HEK293 (cell line): Measurements from ENCODE around the gene ZNF518B.

Source experiments
- CTCF ChIA-PET: fragments of 350-600 bp; formaldehyde crosslinking; extraction: SDS; loops from one replicate; lab custom pipeline; 2021; ENCODE audit warnings: antibody characterized with exemption; lab: Yijun Ruan, JAX
- POLR2A ChIA-PET: fragments of 300-600 bp; formaldehyde crosslinking; extraction: SDS; loops from one replicate; lab custom pipeline; 2020; ENCODE audit warnings: antibody characterized with exemption, inconsistent platforms; lab: Yijun Ruan, JAX
- H3K27ac ChIP-seq: fragments of 200-500 bp; sonication (Bioruptor generic); 2 replicates; pipeline ENCODE4 v1.5.1; 2014; ENCODE audit warnings: low read depth, low read length, control low read depth, inconsistent platforms; ENCODE audit errors: extremely low read depth
- H3K36me3 ChIP-seq, 2 experiments: fragments of 200-500 bp in 1 of 2; sonication (Bioruptor generic) in 1 of 2; 1 replicate in 1 of 2; 2 replicates in 1 of 2; pipeline ENCODE4 v1.5.1; 2014 to 2017; ENCODE audit warnings: inconsistent platforms in 2 of 2, low read length in 2 of 2; ENCODE audit not compliant: control insufficient read depth in 2 of 2, insufficient read depth in 1 of 2
- H3K4me1 ChIP-seq: fragments of 200-500 bp; sonication (Bioruptor generic); 2 replicates; pipeline ENCODE4 v1.5.1; 2014; ENCODE audit warnings: mild to moderate bottlenecking, low read length, inconsistent platforms; ENCODE audit not compliant: control insufficient read depth, insufficient read depth
- H3K4me3 ChIP-seq: 2 replicates; pipeline ENCODE4 v1.5.1; 2011; ENCODE audit warnings: low read depth, mild to moderate bottlenecking, control low read depth, low read length, moderate library complexity
- H3K9me3 ChIP-seq: fragments of 200-500 bp; sonication (Bioruptor generic); 2 replicates; pipeline ENCODE4 v1.5.1; 2014; ENCODE audit warnings: low read depth, low read length, inconsistent platforms; ENCODE audit not compliant: control insufficient read depth, insufficient read depth
- HOXC10 ChIP-seq: sonication (generic); formaldehyde crosslinking; IDR thresholded peaks from 2 replicates; pipeline ENCODE4 v1.8.1; 2023; ENCODE audit warnings: mild to moderate bottlenecking, missing genetic modification reagents
- HOXD13 ChIP-seq: sonication (generic); formaldehyde crosslinking; IDR thresholded peaks from 2 replicates; pipeline ENCODE4 v1.8.0; 2022; ENCODE audit warnings: missing genetic modification reagents, borderline replicate concordance
- KLF7 ChIP-seq: fragments of 450-650 bp; formaldehyde crosslinking; IDR thresholded peaks from 2 replicates; pipeline ENCODE4 v1.5.1; 2016; ENCODE audit warnings: missing biosample characterization, missing genetic modification characterization, borderline replicate concordance
- YY1 ChIP-seq: fragments of 450-650 bp; formaldehyde crosslinking; IDR thresholded peaks from 2 replicates; pipeline ENCODE4 v1.5.1; 2018; ENCODE audit warnings: missing biosample characterization, missing genetic modification characterization
- ZBTB1 ChIP-seq: fragments of 450-650 bp; formaldehyde crosslinking; IDR thresholded peaks from 2 replicates; pipeline ENCODE4 v1.5.1; 2016; ENCODE audit warnings: missing biosample characterization, missing genetic modification characterization
- ZNF133 ChIP-seq: fragments of 450-650 bp; formaldehyde crosslinking; IDR thresholded peaks from 2 replicates; pipeline ENCODE4 v1.5.1; 2016; ENCODE audit warnings: missing biosample characterization, missing genetic modification characterization
- ZNF138 ChIP-seq: fragments of 450-650 bp; formaldehyde crosslinking; IDR thresholded peaks from 2 replicates; pipeline ENCODE4 v1.5.1; 2016; ENCODE audit warnings: missing biosample characterization, missing genetic modification characterization, borderline replicate concordance
- ZNF211 ChIP-seq: fragments of 450-650 bp; formaldehyde crosslinking; IDR thresholded peaks from 2 replicates; pipeline ENCODE4 v1.5.1; 2016; ENCODE audit warnings: low read depth, missing biosample characterization, missing genetic modification characterization
- ZNF274 ChIP-seq, 2 experiments: fragments of 200-500 bp in 1 of 2; fragments of 450-650 bp in 1 of 2; sonication (Bioruptor generic) in 1 of 2; formaldehyde crosslinking in 1 of 2; IDR thresholded peaks; 2 replicates each; pipeline versions ENCODE4 v1.5.1 to v1.6.1; 2014 to 2016; ENCODE audit warnings: borderline replicate concordance in 1 of 2, inconsistent platforms in 1 of 2, low read length in 1 of 2, missing biosample characterization in 1 of 2, missing genetic modification characterization in 1 of 2
- ZNF426 ChIP-seq: fragments of 450-650 bp; formaldehyde crosslinking; IDR thresholded peaks from 2 replicates; pipeline ENCODE4 v1.5.1; 2017; ENCODE audit warnings: missing biosample characterization, missing genetic modification characterization, mild to moderate bottlenecking, inconsistent platforms, moderate library complexity
- ZNF473 ChIP-seq: fragments of 450-650 bp; formaldehyde crosslinking; IDR thresholded peaks from 2 replicates; pipeline ENCODE4 v1.5.1; 2017; ENCODE audit warnings: missing biosample characterization, missing genetic modification characterization
- ZNF48 ChIP-seq: fragments of 450-650 bp; formaldehyde crosslinking; IDR thresholded peaks from 2 replicates; pipeline ENCODE4 v1.5.1; 2016; ENCODE audit warnings: missing biosample characterization, missing genetic modification characterization
- ZNF529 ChIP-seq: fragments of 450-650 bp; formaldehyde crosslinking; IDR thresholded peaks from 2 replicates; pipeline ENCODE4 v1.5.1; 2017; ENCODE audit warnings: missing genetic modification characterization, missing biosample characterization; ENCODE audit not compliant: insufficient replicate concordance
- ZNF544 ChIP-seq: fragments of 450-650 bp; formaldehyde crosslinking; IDR thresholded peaks from 2 replicates; pipeline ENCODE4 v1.5.0; 2017; ENCODE audit warnings: missing biosample characterization, missing genetic modification characterization
- ZNF571 ChIP-seq: fragments of 450-650 bp; formaldehyde crosslinking; IDR thresholded peaks from 2 replicates; pipeline ENCODE4 v1.5.0; 2017; ENCODE audit warnings: missing biosample characterization, missing genetic modification characterization
- ZNF677 ChIP-seq: fragments of 450-650 bp; IDR thresholded peaks from 2 replicates; pipeline ENCODE4 v1.5.0; 2018; ENCODE audit warnings: missing biosample characterization, mild to moderate bottlenecking, missing genetic modification characterization, moderate library complexity
- ZNF707 ChIP-seq: fragments of 450-650 bp; formaldehyde crosslinking; IDR thresholded peaks from 2 replicates; pipeline ENCODE4 v1.5.1; 2016; ENCODE audit warnings: missing biosample characterization, missing genetic modification characterization
- ZNF768 ChIP-seq: fragments of 450-650 bp; formaldehyde crosslinking; IDR thresholded peaks from 2 replicates; pipeline ENCODE4 v1.5.1; 2018; ENCODE audit warnings: missing biosample characterization, mild to moderate bottlenecking, missing genetic modification characterization
- ZNF830 ChIP-seq: fragments of 450-650 bp; IDR thresholded peaks from 2 replicates; pipeline ENCODE4 v1.5.0; 2018; ENCODE audit warnings: missing biosample characterization, missing genetic modification characterization, low read depth, mild to moderate bottlenecking, moderate library complexity
- ZSCAN23 ChIP-seq: fragments of 450-650 bp; formaldehyde crosslinking; IDR thresholded peaks from 2 replicates; pipeline ENCODE4 v1.5.1; 2016; ENCODE audit warnings: missing biosample characterization, missing genetic modification characterization
- TF ChIP-seq, protein P1 (sequence below): fragments of 450-650 bp; formaldehyde crosslinking; IDR thresholded peaks from 2 replicates; pipeline ENCODE4 v1.5.1; 2016; ENCODE audit warnings: missing biosample characterization, missing genetic modification characterization
- TF ChIP-seq, protein P2 (sequence below): fragments of 450-650 bp; formaldehyde crosslinking; conservative IDR thresholded peaks from 2 replicates; pipeline ENCODE4 v1.5.1; 2016; ENCODE audit warnings: low read depth, missing biosample characterization, missing genetic modification characterization

The ZNF518B gene

DNA sequence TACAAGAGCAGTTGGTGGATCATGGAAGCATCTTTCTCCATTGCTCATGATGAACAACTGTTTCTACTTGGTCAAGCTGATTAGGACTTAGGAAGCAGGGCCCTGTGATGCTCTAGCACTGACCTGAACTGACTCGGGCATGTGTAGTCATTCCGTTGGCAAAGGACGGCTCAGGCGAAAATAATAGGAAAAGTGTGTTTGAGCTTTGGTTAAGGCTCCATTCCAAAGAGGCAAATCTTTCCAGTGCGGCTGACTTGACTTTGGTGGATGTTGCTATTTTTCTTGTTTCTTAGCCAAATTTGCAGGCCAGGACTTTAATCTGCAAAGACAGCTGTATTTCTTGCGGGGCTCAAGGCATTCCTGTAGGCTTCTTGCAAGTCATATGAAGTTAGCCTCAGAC, 39.5 kb downstream of the ZNF518B start:
- POLR2A ChIA-PET = interaction anchor here (0.6 kb wide), 1 partner anchor 23 kb away, joined by 6 read pairs; no protein-coding TSS in a partner anchor

DNA sequence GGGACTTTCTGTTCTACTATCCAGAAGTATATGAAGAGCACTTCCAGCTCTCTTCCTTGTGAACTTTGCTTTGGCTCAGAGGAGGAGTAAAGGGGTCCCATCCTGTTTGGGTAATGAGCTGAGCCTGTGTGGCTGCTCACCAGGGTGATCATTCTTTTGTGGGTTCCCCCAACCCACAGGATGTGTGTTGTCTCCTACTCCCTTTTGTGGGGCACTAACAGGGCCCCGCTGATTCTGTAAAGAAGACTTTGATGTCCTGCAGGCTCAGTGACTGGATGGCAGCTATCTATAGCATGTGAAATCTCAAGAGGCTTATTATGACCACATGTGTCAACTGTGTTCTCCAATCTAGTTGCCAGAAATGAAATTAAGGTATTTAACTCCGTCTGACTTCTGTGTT, 40.8 kb downstream of the ZNF518B start:
- no peak for TF ChIP-seq ZBTB1 (tag by site-specific recombination)
- TF ChIP-seq, all 188 proteins: peak for 0
- H3K9me3 ChIP-seq = no peaks in the 10 kb centered on the region
- no peak overlapping the region for H3K4me3 ChIP-seq
- no peaks in the 10 kb centered on the region for H3K4me1 ChIP-seq
- ChIA-PET CTCF (interaction anchor here (1.8 kb wide), 1 partner anchor 12 kb away, joined by 4 read pairs; no protein-coding TSS in a partner anchor), POLR2A (no interaction called here)
- H3K27ac ChIP-seq = no peak overlapping the region
- no peaks in the 10 kb centered on the region for H3K36me3 ChIP-seq

More for the DNA sequence above, 39.5 kb downstream of the ZNF518B start:
- CTCF ChIA-PET = interaction anchor here (1.8 kb wide), 1 partner anchor 14 kb away, joined by 4 read pairs; no protein-coding TSS in a partner anchor
- H3K4me3 ChIP-seq = no peak overlapping the region
- H3K36me3 ChIP-seq = no peaks in the 10 kb centered on the region
- H3K4me1 ChIP-seq = no peaks in the 10 kb centered on the region
- no peak overlapping the region for H3K27ac ChIP-seq
- TF ChIP-seq ZNF426 (no peak), ZNF48 (tag by site-specific recombination) (no peak), HOXD13 (CRISPR knock-in tag) (no peak), KLF7 (tag by site-specific recombination) (no peak), ZNF133 (tag by site-specific recombination) (no peak), ZNF274 (IDR thresholded peaks at IDR 0.05; ENCODE audit: low read length) (no peak), ZNF274 (tag by site-specific recombination; IDR thresholded peaks at IDR 0.05; ENCODE audit: borderline replicate concordance) (no peak), ZNF571 (tag by site-specific recombination) (no peak)
- TF ChIP-seq, protein P1, sequence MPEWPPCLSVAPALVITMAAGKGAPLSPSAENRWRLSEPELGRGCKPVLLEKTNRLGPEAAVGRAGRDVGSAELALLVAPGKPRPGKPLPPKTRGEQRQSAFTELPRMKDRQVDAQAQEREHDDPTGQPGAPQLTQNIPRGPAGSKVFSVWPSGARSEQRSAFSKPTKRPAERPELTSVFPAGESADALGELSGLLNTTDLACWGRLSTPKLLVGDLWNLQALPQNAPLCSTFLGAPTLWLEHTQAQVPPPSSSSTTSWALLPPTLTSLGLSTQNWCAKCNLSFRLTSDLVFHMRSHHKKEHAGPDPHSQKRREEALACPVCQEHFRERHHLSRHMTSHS (tag by site-specific recombination) = no peak
- no peaks in the 10 kb centered on the region for H3K9me3 ChIP-seq

DNA sequence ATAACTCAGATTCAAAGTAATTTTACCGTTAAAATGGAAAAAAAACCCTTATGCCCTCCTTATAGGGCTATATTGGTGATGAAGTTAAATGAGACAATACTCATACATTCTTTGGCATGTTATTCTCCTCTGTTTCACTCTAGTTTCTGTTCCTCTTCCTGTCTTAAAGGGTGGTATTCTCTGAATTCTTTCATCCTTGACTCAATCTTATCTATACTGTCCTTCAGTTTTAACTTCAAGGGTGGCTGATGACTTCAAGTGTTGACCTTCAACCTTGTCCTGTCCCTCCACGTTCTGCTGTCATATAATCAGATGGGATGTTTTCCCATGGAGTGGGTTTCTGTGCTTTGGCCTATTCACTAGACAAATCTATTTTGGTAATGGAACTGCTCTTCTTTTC, 44.0 kb downstream of the ZNF518B start:
- no peaks in the 10 kb centered on the region for H3K4me1 ChIP-seq
- H3K36me3 ChIP-seq = no peaks in the 10 kb centered on the region
- no peak overlapping the region for H3K4me3 ChIP-seq
- POLR2A ChIA-PET = no interaction called here
- H3K9me3 ChIP-seq = no peaks in the 10 kb centered on the region
- no peak overlapping the region for H3K27ac ChIP-seq
- TF ChIP-seq ZNF707 (tag by site-specific recombination) (no peak), ZSCAN23 (tag by site-specific recombination) (no peak), ZNF830 (tag by site-specific recombination) (no peak), ZNF677 (tag by site-specific recombination) (no peak), ZNF768 (tag by site-specific recombination) (no peak), ZNF138 (no peak), ZNF211 (no peak), HOXC10 (CRISPR knock-in tag) (no peak), ZNF571 (tag by site-specific recombination) (no peak), ZNF529 (tag by site-specific recombination) (no peak), ZNF473 (tag by site-specific recombination) (no peak), ZNF544 (tag by site-specific recombination) (no peak), YY1 (tag by site-specific recombination) (no peak)
- TF ChIP-seq, protein P2, sequence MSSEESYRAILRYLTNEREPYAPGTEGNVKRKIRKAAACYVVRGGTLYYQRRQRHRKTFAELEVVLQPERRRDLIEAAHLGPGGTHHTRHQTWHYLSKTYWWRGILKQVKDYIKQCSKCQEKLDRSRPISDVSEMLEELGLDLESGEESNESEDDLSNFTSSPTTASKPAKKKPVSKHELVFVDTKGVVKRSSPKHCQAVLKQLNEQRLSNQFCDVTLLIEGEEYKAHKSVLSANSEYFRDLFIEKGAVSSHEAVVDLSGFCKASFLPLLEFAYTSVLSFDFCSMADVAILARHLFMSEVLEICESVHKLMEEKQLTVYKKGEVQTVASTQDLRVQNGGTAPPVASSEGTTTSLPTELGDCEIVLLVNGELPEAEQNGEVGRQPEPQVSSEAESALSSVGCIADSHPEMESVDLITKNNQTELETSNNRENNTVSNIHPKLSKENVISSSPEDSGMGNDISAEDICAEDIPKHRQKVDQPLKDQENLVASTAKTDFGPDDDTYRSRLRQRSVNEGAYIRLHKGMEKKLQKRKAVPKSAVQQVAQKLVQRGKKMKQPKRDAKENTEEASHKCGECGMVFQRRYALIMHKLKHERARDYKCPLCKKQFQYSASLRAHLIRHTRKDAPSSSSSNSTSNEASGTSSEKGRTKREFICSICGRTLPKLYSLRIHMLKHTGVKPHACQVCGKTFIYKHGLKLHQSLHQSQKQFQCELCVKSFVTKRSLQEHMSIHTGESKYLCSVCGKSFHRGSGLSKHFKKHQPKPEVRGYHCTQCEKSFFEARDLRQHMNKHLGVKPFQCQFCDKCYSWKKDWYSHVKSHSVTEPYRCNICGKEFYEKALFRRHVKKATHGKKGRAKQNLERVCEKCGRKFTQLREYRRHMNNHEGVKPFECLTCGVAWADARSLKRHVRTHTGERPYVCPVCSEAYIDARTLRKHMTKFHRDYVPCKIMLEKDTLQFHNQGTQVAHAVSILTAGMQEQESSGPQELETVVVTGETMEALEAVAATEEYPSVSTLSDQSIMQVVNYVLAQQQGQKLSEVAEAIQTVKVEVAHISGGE = no peak
- TF ChIP-seq, protein P1 (tag by site-specific recombination) = no peak
- CTCF ChIA-PET = interaction anchor here (0.6 kb wide), 1 partner anchor 243 kb away, joined by 3 read pairs; no protein-coding TSS in a partner anchor
